ENCODE data around the gene MDH1B. TPM values are rescaled to one million over a fixed set of nuclear protein-coding genes. Genes with fewer than 3 reads are reported as not detected.

MDH1B gene
- total RNA-seq, 1 experiment from 2014 or later, result 1.3 TPM

DNA sequence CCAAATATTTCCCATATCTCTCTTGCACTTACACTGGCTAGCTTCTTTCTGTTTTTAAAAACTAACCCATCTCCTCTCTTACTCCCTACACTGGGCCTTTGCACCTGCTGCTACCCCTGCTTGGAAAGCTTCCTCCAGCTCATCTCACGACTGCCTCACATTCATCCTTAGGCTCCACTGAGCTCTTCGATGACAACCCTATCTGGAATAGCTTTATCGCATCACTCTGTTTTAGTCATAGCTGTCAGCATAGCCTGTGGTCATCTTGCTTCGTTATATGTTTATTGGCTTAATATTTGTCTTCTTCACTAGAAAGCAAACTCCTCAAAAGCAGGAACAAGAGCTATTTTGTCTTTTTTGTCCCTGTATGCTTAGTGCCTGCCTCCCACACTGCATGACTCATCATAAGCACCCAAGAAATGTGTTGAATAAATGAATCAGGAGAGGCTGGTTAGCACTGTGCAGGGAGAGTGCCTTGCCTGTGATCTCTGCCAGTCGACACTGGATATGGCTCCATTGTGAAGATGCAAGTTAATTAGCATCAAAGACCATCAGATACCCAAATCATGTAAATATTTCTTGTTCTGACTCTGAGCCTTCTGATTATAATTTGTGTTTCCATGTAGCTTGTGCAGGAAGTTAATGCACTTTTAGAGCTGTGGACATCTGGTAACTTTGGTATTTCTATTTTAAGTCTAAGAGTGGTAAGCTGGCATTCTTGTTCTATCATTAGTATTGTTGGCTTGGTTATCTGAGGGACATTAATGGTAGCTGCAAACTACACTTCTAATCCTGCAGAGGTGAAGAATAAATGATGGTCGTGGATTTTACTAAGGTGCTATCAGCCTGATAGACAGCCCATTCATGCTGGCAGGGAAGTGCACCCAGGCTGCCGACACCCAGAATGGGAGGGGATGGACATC is 36.6 kb downstream of the MDH1B start:
- no peak overlapping the region for H3K23ac ChIP-seq (ENCODE audit: insufficient read length, low read depth, low read length)
- peaks cover 3% of the 10 kb centered on the region for H3K27me3 Mint-ChIP-seq (ENCODE audit: low read depth)
- no peak overlapping the region for H2AK5ac ChIP-seq (ENCODE audit: insufficient read length, low read length)
- no peak overlapping the region for H2AFZ ChIP-seq (ENCODE audit: low read length)
- DNase-seq, result no peak
- no peak overlapping the region for H3K18ac ChIP-seq (ENCODE audit: insufficient read length, low read depth, low read length)
- no peak overlapping the region; a peak in 1 of 7 replicates for H3K27ac Mint-ChIP-seq
- H3K4ac ChIP-seq (ENCODE audit: low read depth, low read length), result no peak overlapping the region
- no peak overlapping the region for H2BK15ac ChIP-seq (ENCODE audit: low read depth, low read length)
- no peak overlapping the region for H2BK20ac ChIP-seq (ENCODE audit: low read depth, low read length, poor library complexity, severe bottlenecking)
- H4K91ac ChIP-seq (ENCODE audit: insufficient read length, low read depth, low read length), result no peak overlapping the region
- H3K27me3 ChIP-seq (ENCODE audit: insufficient read depth, low read length), result no peaks in the 10 kb centered on the region
- no peak overlapping the region for H2BK12ac ChIP-seq (ENCODE audit: insufficient read length, low read depth, low read length)
- no peaks in the 10 kb centered on the region for H3K23me2 ChIP-seq (ENCODE audit: insufficient read length, low read depth, low read length, poor library complexity, severe bottlenecking)
- no peak overlapping the region for H3K9ac ChIP-seq (ENCODE audit: extremely low read depth, insufficient read length, low read length)
- H3K9me3 Mint-ChIP-seq, result peaks cover 0 to 3% of the 10 kb centered on the region in 2 experiments; a peak in 3 of 5 replicates
- H4K8ac ChIP-seq (replicated peaks; ENCODE audit: insufficient read length, low read depth, low read length), result no peak overlapping the region
- H3K79me1 ChIP-seq (ENCODE audit: insufficient read depth, low read depth, low read length, poor library complexity, severe bottlenecking), result no peaks in the 10 kb centered on the region
- no peaks in the 10 kb centered on the region for H3K36me3 Mint-ChIP-seq (ENCODE audit: insufficient read depth in 1 of 3, low read depth in 3 of 3)
- no peak overlapping the region; the same call in 1 of the 2 replicates for H3K14ac ChIP-seq (ENCODE audit: insufficient read depth, low read length)
- no peak overlapping the region for H3K4me3 Mint-ChIP-seq
- no peak overlapping the region for H3K27ac ChIP-seq (ENCODE audit: insufficient read length, low read depth, low read length)
- H4K20me1 ChIP-seq (ENCODE audit: control insufficient read depth, insufficient read depth, insufficient read length), result no peaks in the 10 kb centered on the region
- H3K56ac ChIP-seq (ENCODE audit: insufficient read length, low read depth, low read length), result no peak overlapping the region
- WGBS (ENCODE audit: extremely low coverage, insufficient read length, low lambda C conversion rate), result no CpG with 5 or more reads among the region's 7 CpGs
- no peak overlapping the region for H2BK120ac ChIP-seq (ENCODE audit: low read depth, low read length, poor library complexity, severe bottlenecking)
- H3K4me1 Mint-ChIP-seq, result peaks cover 0 to 3% of the 10 kb centered on the region in 2 experiments; a peak in 2 of 4 replicates
- no peak overlapping the region for H3T11ph ChIP-seq (ENCODE audit: low read length)
- H3K4me2 ChIP-seq (ENCODE audit: insufficient read depth, insufficient read length, low read length), result no peak overlapping the region
- H3K79me2 ChIP-seq (ENCODE audit: insufficient read depth, low read length), result no peaks in the 10 kb centered on the region
- TF ChIP-seq, protein P1, sequence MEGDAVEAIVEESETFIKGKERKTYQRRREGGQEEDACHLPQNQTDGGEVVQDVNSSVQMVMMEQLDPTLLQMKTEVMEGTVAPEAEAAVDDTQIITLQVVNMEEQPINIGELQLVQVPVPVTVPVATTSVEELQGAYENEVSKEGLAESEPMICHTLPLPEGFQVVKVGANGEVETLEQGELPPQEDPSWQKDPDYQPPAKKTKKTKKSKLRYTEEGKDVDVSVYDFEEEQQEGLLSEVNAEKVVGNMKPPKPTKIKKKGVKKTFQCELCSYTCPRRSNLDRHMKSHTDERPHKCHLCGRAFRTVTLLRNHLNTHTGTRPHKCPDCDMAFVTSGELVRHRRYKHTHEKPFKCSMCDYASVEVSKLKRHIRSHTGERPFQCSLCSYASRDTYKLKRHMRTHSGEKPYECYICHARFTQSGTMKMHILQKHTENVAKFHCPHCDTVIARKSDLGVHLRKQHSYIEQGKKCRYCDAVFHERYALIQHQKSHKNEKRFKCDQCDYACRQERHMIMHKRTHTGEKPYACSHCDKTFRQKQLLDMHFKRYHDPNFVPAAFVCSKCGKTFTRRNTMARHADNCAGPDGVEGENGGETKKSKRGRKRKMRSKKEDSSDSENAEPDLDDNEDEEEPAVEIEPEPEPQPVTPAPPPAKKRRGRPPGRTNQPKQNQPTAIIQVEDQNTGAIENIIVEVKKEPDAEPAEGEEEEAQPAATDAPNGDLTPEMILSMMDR (conservative IDR thresholded peaks at IDR 0.05), result no peak
- H2BK5ac ChIP-seq (ENCODE audit: insufficient read length, low read length), result no peak overlapping the region
- no peaks in the 10 kb centered on the region for H3K9me3 ChIP-seq (ENCODE audit: control insufficient read depth, low read depth, low read length)
- no peak overlapping the region for H4K5ac ChIP-seq (ENCODE audit: insufficient read length, low read depth, low read length)
- H3K4me1 ChIP-seq (ENCODE audit: insufficient read depth, low read length), result no peaks in the 10 kb centered on the region
